Neuronal stem cell (in vitro differentiated cells): ENCODE measurements around the gene CHI3L1.
A peak's percentile ranks its signal among the peaks of the same experiment; 100 is the strongest.

Experiments
- DNase-seq: peaks from one replicate; pipeline ENCODE4 v3.0.0-alpha.2; 2013; ENCODE audit warnings: low spot score
- H2AFZ ChIP-seq: one replicate; pipeline ENCODE4 v1.6.1; 2013; ENCODE audit warnings: mild to moderate bottlenecking, low read length, inconsistent platforms
- H2AK5ac ChIP-seq: 2 replicates; pipeline ENCODE4 v1.6.1; 2013; ENCODE audit warnings: low read depth, mild to moderate bottlenecking, inconsistent platforms, low read length, moderate library complexity, mixed read lengths
- H2BK120ac ChIP-seq: 2 replicates; pipeline ENCODE4 v1.6.1; 2013; ENCODE audit warnings: low read depth, mild to moderate bottlenecking, inconsistent platforms, low read length, moderate library complexity, mixed read lengths
- H2BK12ac ChIP-seq: one replicate; pipeline ENCODE4 v1.6.1; 2013; ENCODE audit warnings: low read length, inconsistent platforms
- H2BK15ac ChIP-seq: 2 replicates; pipeline ENCODE4 v1.6.1; 2013; ENCODE audit warnings: mild to moderate bottlenecking, low read length, inconsistent platforms, mixed read lengths
- H2BK5ac ChIP-seq: one replicate; pipeline ENCODE4 v1.6.1; 2013; ENCODE audit warnings: inconsistent platforms, mild to moderate bottlenecking, low read length, moderate library complexity
- H3K14ac ChIP-seq: one replicate; pipeline ENCODE4 v1.6.1; 2013; ENCODE audit warnings: low read length, inconsistent platforms
- H3K18ac ChIP-seq: 2 replicates; pipeline ENCODE4 v1.6.1; 2013; ENCODE audit warnings: low read length, inconsistent platforms
- H3K23ac ChIP-seq: 2 replicates; pipeline ENCODE4 v1.6.1; 2013; ENCODE audit warnings: low read depth, mild to moderate bottlenecking, mixed read lengths, low read length, inconsistent platforms; ENCODE audit not compliant: poor library complexity
- H3K27ac ChIP-seq: replicated peaks from 3 replicates; pipeline ENCODE4 v1.5.1; 2013; ENCODE audit warnings: low read length, inconsistent platforms
- H3K27me3 ChIP-seq, 3 experiments: 2 replicates each; pipeline ENCODE4 v1.6.1; 2013; ENCODE audit warnings: low read length in 3 of 3, mild to moderate bottlenecking in 2 of 3, inconsistent platforms in 1 of 3, low read depth in 1 of 3, mixed read lengths in 1 of 3, moderate library complexity in 1 of 3; ENCODE audit not compliant: control insufficient read depth in 3 of 3, insufficient read depth in 3 of 3
- H3K36me3 ChIP-seq, 2 donors: replicated peaks in 1 of 2; 2 replicates each; pipeline ENCODE4 v1.6.1; 2013; ENCODE audit warnings: low read length in 2 of 2; ENCODE audit not compliant: control insufficient read depth in 2 of 2, insufficient read depth in 2 of 2
- H3K4ac ChIP-seq: 2 replicates; pipeline ENCODE4 v1.6.1; 2013; ENCODE audit warnings: inconsistent platforms, mild to moderate bottlenecking, low read length, moderate library complexity
- H3K4me1 ChIP-seq, 2 donors: 1 replicate in 1 of 2; 2 replicates in 1 of 2; pipeline ENCODE4 v1.6.1; 2013; ENCODE audit warnings: low read length in 2 of 2, low read depth in 1 of 2; ENCODE audit not compliant: control insufficient read depth in 2 of 2, insufficient read depth in 1 of 2
- H3K4me2 ChIP-seq: one replicate; pipeline ENCODE4 v1.6.1; 2013; ENCODE audit warnings: mild to moderate bottlenecking, low read length, inconsistent platforms; ENCODE audit not compliant: insufficient read depth, poor library complexity, severe bottlenecking
- H3K4me3 ChIP-seq, 2 donors: 2 replicates each; pipeline ENCODE4 v1.5.1; 2013; ENCODE audit warnings: low read length in 2 of 2, mild to moderate bottlenecking in 2 of 2, inconsistent platforms in 1 of 2, moderate library complexity in 1 of 2
- H3K79me1 ChIP-seq: one replicate; pipeline ENCODE4 v1.6.1; 2013; ENCODE audit warnings: low read depth, mild to moderate bottlenecking, inconsistent platforms, low read length, moderate library complexity
- H3K9ac ChIP-seq: one replicate; pipeline ENCODE4 v1.6.1; 2013; ENCODE audit warnings: mild to moderate bottlenecking, low read depth, low read length, inconsistent platforms; ENCODE audit not compliant: poor library complexity
- H3K9me3 ChIP-seq, 2 donors: replicated peaks in 1 of 2; 2 replicates each; pipeline versions ENCODE3 to v1.6.1; 2013; ENCODE audit warnings: low read length in 2 of 2, mild to moderate bottlenecking in 2 of 2, inconsistent platforms in 1 of 2, low read depth in 1 of 2, mixed read lengths in 1 of 2, moderate library complexity in 1 of 2; ENCODE audit not compliant: control insufficient read depth in 2 of 2, insufficient read depth in 1 of 2
- H4K8ac ChIP-seq: one replicate; pipeline ENCODE4 v1.6.1; 2013; ENCODE audit warnings: low read depth, mild to moderate bottlenecking, inconsistent platforms, low read length, moderate library complexity
- H4K91ac ChIP-seq: one replicate; pipeline ENCODE4 v1.6.1; 2013; ENCODE audit warnings: low read length, low read depth, mild to moderate bottlenecking, inconsistent platforms; ENCODE audit not compliant: poor library complexity
- WGBS, 2 donors: extraction: QIAGEN DNeasy Blood & Tissue Kit; methylation state at CpG; one replicate each; pipeline ENCODE4 v1.1.7; 2013; ENCODE audit warnings: missing lambda C conversion rate in 2 of 2, mixed read lengths in 1 of 2; ENCODE audit not compliant: insufficient read length in 2 of 2, insufficient replicate concordance in 1 of 2; ENCODE audit errors: extremely low coverage in 2 of 2; 5-methylcytosine and 5-hydroxymethylcytosine counted together

The CHI3L1 gene

GRCh38 chr1:203171341-203172183 lies 14.9 kb downstream of the CHI3L1 start:
- Histone ChIP-seq H2BK120ac (peak overlapping the region; percentile 35), H2BK5ac (peak overlapping the region; percentile 77), H3K79me1 (no peaks in the 10 kb centered on the region), H2AK5ac (peak overlapping the region; percentile 86), H3K4me1 (peaks cover 0 to 9% of the 10 kb centered on the region in 2 donors), H3K9me3 (no peaks in the 10 kb centered on the region), H3K9ac (no peak overlapping the region), H3K27me3 (peaks cover 0 to 1% (median 0%) of the 10 kb centered on the region in 3 experiments), H2BK15ac (peak overlapping the region; percentile 94), H2BK12ac (peak overlapping the region; percentile 63), H3K27ac (no peak overlapping the region), H4K8ac (no peak overlapping the region), H3K4me2 (no peak overlapping the region), H3K36me3 (no peaks in the 10 kb centered on the region), H3K4me3 (no peak overlapping the region), H3K14ac (peak overlapping the region; percentile 42), H3K23ac (peak overlapping the region; percentile 45), H3K4ac (peak overlapping the region; percentile 91), H2AFZ (no peak overlapping the region), H3K18ac (peak overlapping the region; percentile 69), H4K91ac (peak overlapping the region; percentile 62)
- no CpG with 5 or more reads among the region's 22 CpGs for WGBS, 2 donors
- no peak for DNase-seq

DNA sequence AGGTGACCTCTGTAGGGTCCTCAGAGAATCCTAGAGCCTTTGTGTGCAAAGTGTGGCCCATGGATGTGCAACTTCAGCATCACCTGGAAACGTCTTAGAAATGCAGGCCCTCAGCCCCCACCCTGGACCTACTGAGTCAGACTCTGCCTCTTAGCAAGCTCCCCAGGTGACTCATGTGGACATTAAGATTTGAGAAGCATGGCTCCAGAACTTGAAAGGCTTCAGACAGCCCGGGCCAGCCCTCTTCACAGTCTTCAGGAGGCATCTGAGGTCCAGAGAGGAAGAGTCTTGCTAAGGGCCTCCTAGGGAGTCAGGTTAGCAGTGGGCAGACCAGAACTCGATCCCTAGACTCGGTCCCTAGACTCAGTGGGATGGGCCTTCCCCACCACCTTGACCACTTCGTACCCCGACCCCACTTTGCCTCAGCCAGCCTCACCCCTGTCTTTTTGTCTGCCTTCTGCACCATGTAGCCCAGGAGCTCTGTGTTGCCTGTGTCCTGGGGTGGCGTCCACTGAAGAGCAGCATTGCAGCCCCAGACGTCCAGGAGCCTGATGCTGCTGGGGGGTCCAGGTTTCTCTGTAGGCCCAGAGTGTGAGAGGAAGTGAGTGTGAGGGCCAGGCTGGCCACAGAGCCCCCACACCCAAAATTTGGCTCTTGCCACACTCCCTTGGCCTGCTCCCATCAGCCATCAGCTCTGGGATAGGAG lies 15.7 kb downstream of the CHI3L1 start:
- Histone ChIP-seq H4K8ac (no peak overlapping the region), H2BK120ac (peak overlapping the region; percentile 35), H3K4me1 (peaks cover 0 to 9% of the 10 kb centered on the region in 2 donors), H2AK5ac (peak overlapping the region; percentile 86), H3K79me1 (no peaks in the 10 kb centered on the region), H4K91ac (no peak overlapping the region), H3K27me3 (no peaks in the 10 kb centered on the region), H3K23ac (no peak overlapping the region), H3K36me3 (no peaks in the 10 kb centered on the region), H2BK15ac (peak overlapping the region; percentile 94), H3K4me2 (no peak overlapping the region), H3K9ac (no peak overlapping the region), H2BK5ac (peak overlapping the region; percentile 77), H3K4me3 (no peak overlapping the region), H2BK12ac (peak overlapping the region; percentile 63), H2AFZ (no peak overlapping the region), H3K14ac (no peak overlapping the region), H3K27ac (no peak overlapping the region), H3K4ac (no peak overlapping the region), H3K9me3 (no peaks in the 10 kb centered on the region), H3K18ac (peak overlapping the region; percentile 75)
- DNase-seq, result no peak
- WGBS, 2 donors, result no CpG with 5 or more reads among the region's 8 CpGs

DNA sequence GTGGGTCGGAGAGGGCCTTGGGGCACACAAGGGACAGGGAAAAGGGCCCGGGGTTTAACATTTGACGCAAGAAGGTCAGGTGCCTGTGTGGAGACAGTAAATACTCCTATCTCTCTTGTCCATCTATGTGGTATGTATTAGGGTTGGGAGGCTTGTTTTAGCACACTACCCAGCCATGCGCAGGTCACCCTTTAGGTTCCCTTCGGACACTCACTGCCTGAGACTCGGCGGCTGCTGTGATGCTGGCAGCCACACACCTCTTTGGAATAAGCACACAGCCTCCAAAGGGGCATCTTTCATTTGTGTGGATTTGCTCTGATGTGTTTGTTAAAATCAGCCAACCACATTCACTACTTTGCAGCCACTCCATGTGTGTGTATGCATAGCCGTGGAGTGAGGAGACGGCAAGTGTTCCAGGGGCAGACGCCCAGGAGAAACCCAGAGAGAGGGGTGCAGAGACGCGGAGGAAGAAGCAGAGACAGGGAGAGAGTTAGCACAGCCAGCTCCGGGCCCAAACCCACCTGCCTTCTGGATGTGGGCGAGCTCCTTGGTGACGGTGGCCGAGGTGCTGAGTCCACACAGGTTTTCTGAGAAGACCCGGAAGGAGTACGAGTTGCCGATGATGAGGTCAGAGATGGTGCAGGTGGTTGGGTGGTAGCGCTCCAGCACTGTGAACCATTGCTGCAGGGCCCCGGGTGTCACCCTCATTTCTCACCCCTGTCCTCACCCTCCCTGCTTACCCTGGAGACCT lies 16.6 kb downstream of the CHI3L1 start:
- H2AK5ac ChIP-seq, result peak overlapping the region; percentile 86
- no peak overlapping the region for H3K23ac ChIP-seq
- peaks cover 0 to 9% of the 10 kb centered on the region in 2 donors for H3K4me1 ChIP-seq
- H3K4ac ChIP-seq, result no peak overlapping the region
- H2BK5ac ChIP-seq, result peak overlapping the region; percentile 77
- no peaks in the 10 kb centered on the region for H3K9me3 ChIP-seq
- H3K4me3 ChIP-seq, result no peak overlapping the region
- no peaks in the 10 kb centered on the region for H3K36me3 ChIP-seq
- no peak overlapping the region for H3K14ac ChIP-seq
- H2AFZ ChIP-seq, result no peak overlapping the region
- no peaks in the 10 kb centered on the region for H3K79me1 ChIP-seq
- peak overlapping the region; percentile 36 for H3K18ac ChIP-seq
- no peak overlapping the region for H2BK15ac ChIP-seq
- WGBS, 2 donors, result no CpG with 5 or more reads among the region's 21 CpGs
- H3K9ac ChIP-seq, result no peak overlapping the region
- no peak overlapping the region for H2BK120ac ChIP-seq
- no peak overlapping the region for H3K4me2 ChIP-seq
- H3K27ac ChIP-seq, result no peak overlapping the region
- DNase-seq, result no peak
- no peak overlapping the region for H4K8ac ChIP-seq
- no peak overlapping the region for H2BK12ac ChIP-seq
- H3K27me3 ChIP-seq, result no peaks in the 10 kb centered on the region
- H4K91ac ChIP-seq, result no peak overlapping the region
